Spleen (tissue), 7 donors: ENCODE data around the gene KBTBD4.

Experiments
- CTCF ChIP-seq, 11 experiments: fragments of 200-600 bp in 7 of 11; fragments of 450-650 bp in 4 of 11; sonication (generic) in 4 of 11; IDR thresholded peaks in 8 of 11; conservative IDR thresholded peaks in 3 of 11; 1 replicate in 7 of 11; 2 replicates in 4 of 11; pipeline versions ENCODE4 v1.4.0 to v1.8.0; 2016 to 2021; ENCODE audit warnings: antibody characterized with exemption in 11 of 11, inconsistent platforms in 4 of 11, mild to moderate bottlenecking in 1 of 11
- POLR2A ChIP-seq, 3 donors: fragments of 450-650 bp; IDR thresholded peaks; one replicate each; pipeline ENCODE4 v1.5.1; 2017; ENCODE audit warnings: antibody characterized with exemption in 3 of 3, mild to moderate bottlenecking in 1 of 3
- POLR2AphosphoS5 ChIP-seq, 3 donors: sonication (generic); formaldehyde crosslinking; IDR thresholded peaks; one replicate each; pipeline ENCODE4 v1.5.1; 2017; ENCODE audit warnings: antibody characterized with exemption in 3 of 3
- donor health status: DM: no; HTN: no; CAD: no; lungs with moderate emphysema.
- donor health status: DM: no; HTN: no; CAD: no.
- donor health status: DM: no; HTN: no; CAD: no.

DNA sequence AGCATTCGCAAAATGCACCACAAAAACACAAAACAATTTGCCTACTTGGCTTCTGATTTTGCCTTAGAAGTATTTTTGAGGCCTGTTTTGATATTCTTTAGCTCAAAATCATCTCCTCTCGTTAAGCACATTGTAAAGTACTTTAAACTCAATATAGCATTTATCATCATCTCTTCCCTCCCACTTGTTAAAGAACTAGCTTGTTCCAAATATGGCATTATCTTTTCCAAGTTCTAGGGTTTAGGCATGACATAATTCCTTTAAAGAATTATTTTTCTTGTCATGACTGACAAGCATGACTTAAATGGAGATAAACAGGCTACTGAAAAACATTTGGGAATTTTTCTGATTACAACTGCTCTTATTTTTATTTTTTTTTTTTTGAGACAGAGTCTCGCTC lies 47.1 kb downstream of the KBTBD4 start:
- TF ChIP-seq CTCF (IDR thresholded peaks at IDR 0.05 in 8 of 11, conservative IDR thresholded peaks at IDR 0.05 in 3 of 11): no peak
- no peak for TF ChIP-seq POLR2AphosphoS5 (IDR thresholded peaks at IDR 0.05)
- TF ChIP-seq POLR2A (IDR thresholded peaks at IDR 0.05): no peak
